Left hindlimb (tissue), 1 donor: ENCODE data around the gene TRAPPC13.
"Not testable (repeated sequence)": the region's sequence is repeated elsewhere in the genome, so short reads cannot be mapped to it uniquely, and the experiment has no call there.

Source experiments
- DNase-seq: peaks from one replicate; pipeline ENCODE4 v3.0.0-alpha.2; 2018

TRAPPC13 gene, protein sequence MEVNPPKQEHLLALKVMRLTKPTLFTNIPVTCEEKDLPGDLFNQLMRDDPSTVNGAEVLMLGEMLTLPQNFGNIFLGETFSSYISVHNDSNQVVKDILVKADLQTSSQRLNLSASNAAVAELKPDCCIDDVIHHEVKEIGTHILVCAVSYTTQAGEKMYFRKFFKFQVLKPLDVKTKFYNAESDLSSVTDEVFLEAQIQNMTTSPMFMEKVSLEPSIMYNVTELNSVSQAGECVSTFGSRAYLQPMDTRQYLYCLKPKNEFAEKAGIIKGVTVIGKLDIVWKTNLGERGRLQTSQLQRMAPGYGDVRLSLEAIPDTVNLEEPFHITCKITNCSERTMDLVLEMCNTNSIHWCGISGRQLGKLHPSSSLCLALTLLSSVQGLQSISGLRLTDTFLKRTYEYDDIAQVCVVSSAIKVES

DNA sequence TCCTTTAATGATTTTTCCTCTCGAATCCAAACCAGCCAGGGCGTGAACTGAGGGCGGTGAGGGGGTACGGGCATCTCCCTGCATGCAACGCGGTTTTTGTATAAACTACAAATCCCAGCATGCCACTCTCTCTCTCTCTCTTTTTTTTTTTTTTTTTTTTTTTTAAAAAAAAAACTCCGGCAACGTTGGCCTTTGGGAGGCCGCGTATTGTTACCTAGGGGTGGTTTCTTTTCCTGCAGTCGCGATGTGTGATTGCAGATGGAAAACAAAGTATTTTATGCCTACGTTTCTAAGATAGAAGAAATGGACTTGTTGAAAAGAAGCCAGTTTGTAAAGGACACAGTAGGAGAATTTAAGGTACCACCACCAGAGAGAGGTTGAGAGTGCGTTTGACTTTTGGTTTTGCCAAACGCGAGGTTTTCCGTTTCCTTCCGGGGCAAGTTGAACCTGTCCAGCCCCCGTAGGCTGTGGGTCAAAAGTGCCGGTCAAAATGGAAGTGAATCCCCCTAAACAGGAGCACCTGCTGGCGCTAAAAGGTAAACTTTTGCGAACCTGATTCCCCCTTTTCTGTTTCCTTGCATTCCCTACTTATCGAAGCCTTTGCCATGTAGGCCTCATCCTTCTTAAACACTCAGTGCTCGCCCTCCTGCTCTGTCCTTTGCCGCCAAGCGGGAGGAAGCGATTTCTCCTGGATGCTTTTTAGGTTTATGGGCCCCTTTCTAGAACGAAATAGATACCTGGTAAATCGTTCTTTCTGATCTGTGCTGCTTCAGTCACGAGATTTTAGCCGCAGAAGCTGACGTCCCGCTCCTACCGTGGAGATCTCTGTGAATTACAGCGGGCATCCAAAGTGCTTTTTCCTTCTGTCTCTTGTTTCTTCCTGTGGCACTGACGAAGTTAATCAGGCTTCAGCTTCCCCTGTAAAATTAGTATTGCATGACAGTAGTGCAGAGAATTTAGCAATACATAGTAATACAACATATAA, at the start of gene TRAPPC13, which contains the start of gene SHLD3:
TSS of gene TRAPPC13 (plus strand) at position 457 of the 985 bp plus-strand sequence. CDS start at position 491, 34 bp downstream.
TSS of gene SHLD3 (plus strand) at position 457 of the 985 bp plus-strand sequence. CDS start 4,561 bp downstream, outside the sequence.
- DNase-seq: peak; percentile 90

DNA sequence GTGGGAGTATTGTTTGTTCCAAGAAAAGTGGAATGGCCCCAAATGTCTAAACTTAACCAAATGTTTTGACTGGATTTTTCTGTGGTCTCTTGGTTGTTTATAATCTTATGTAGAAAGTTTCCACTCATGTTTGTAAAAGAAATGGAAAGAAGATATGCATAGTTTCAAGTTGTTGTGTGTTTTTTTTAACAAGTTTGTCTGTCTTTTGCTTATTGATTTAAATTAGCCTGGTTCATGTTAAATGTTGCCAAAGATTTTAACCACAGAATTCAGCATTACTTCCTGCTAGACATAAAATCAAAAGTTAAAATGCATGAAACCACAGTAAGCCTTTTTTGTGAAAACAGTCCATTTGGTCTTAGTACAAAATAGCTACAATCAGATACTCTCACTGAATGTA, 47.7 kb upstream of the TRAPPC13 start:
- DNase-seq: no peak

DNA sequence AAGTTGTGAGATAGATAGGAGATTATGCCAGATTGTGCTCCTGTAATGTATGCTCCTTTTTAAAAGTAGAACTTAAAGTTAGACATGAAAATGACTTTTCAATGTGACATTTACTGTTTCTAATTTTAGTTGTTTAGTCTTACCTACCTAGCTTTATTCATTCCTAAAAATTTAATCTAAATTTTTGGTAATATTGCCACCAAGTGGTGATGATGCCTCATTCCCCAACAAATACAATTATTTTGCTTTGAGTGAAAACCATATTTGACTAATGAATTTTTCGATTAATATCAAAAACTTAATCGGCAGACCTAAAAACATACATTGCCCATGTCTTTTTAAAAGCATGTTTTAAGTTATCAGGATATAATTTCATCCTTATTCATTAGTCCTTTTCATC, 36.1 kb upstream of the TRAPPC13 start:
- no peak for DNase-seq

DNA sequence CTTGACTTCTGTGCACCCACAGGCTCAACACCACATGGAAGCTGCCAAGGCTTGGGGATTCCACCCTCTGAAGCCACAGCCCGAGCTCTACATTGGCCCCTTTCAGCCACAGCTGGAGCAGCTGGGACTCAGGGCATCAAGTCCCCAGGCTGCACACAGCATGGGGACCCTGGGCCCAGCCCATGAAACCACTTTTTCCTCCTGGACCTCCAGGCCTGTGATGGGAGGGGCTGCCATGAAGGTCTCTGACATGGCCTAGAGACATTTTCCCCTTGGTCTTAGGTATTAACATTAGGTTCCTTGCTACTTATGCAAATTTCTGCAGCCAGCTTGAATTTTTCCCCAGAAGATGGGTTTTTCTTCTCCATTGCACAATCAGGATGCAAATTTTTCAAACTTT, 23.1 kb upstream of the TRAPPC13 start:
- DNase-seq: not testable (repeated sequence)

DNA sequence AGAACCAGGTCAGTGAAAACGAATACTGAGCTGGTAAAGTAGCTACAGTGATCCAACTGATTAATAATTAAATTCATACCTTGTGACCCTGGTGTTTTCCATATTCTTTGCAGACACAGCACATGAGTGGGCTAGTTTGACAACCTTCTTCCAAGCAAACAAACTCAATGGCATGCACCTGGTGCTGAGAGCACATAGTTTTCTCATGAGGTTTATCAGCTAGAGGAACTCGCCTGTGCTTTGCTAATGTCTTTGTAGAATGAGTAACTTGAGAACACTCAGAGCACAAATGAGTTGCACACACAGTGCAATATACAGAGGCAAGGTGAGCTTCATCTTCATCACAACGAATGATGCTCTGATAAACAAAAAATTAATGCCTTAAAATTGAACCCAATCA, 13.3 kb upstream of the TRAPPC13 start:
- no peak for DNase-seq

DNA sequence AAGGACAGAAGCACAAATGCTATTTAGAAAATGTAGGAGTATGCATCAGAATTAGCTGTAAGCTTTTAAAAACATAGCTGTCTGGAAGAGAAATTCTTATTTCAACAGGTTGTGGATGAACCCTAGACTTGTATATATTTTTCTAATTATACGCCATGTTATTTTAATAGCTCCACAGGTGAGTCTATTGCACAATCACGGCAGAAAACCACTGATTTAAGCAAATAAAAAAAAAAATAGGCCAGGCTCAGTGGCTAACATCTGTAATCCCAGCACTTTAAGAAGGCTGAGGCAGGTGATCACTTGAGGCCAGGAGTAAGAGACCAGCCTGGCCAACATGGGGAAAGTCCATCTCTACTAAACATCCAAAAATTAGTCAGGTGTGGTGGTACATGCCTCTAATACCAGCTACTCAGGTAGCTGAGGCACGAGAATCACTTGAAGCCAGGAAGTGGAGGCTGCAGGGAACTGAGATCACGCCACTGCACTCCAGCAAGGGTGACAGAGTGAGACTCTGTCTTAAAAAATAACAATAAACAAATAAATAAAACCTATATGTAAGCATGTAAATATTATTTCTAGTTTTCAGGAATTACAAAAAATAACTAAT, 12.4 kb upstream of the TRAPPC13 start:
- no peak for DNase-seq

DNA sequence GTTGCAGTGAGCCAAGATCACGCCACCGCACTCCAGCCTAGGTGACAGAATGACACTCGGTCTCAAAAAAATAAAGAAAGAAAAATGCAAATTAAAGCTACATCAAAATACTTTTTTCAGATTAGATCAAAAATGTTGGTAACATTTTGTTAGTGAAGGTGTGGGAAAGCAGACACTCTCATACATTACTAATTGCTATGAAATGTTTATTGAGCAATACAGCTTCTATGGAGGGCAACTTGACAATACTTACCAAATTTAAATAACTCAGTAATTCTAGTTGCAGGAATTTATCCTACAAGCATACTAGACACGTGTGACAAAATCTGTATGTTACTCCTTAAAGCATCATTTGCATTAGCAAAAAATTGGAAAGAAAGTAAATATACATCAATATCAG, 4.8 kb upstream of the TRAPPC13 start:
- no peak for DNase-seq

DNA sequence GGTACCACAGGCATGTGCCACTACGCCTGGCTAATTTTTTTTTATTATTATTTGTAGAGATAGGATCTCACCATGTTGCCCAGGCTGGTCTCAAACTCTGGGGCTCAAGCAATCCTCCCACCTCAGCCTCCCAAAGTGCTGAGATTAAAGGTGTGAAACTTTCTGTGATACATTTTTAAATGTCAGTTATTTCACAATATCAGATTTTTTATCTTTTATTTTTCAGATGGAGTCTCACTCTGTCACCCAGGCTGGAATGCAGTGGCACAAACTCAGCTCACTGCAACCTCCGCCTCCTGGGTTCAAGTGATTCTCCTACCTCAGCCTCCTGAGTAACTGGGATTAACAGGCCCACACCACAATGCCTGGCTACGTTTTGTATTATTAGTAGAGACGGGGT, 2.9 kb upstream of the TRAPPC13 start:
- not testable (repeated sequence) for DNase-seq

DNA sequence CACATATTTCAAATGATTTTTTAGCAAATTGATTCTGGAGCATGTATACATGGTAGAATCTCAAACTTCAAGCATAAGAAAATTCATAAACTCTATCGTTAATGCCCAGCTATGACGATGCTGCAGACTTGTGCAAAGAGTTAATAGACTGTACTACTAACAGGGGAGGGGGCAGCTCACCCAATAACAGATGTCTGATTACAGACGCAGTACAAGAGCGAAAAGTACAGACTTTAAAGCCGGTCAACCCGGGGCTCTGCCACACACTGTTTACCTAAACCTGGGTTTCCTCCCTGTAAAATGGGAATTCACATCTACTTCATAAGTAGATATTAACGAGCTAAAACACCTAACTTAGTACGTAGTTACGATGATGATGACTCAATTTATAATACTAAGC, 1.3 kb upstream of the TRAPPC13 start:
- DNase-seq: no peak

DNA sequence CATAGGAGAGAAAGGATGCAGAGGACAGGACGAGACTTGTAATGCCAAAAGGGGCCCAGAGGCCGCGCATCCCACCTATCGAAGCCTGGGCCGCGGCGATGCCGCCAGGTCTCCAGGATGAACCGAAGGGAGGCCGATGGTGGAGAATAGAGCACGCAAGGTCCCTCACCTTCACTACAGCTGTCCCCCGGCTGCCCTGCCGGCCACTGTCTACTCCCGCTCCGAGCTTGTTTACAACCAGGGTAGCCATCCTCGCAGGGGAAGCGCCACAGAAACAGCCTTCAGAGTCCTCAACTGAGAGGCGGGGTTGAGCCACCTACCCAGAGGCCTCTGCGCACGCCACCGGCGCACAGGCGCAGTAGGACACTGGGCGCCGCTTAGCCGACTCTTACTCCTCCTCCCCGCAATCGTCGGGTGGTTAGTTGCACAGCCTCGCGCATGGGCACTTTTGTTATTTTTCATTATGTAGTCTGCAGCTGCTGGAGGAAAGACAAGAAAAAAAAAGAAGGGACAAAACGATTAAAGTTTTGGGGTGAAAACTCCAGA, 729 bp upstream of the TRAPPC13 start, which contains the start of gene TRIM23:
TSS of gene TRIM23 (minus strand) at position 309 of the 546 bp plus-strand sequence. CDS start at position 250, 59 bp downstream.
- peak; percentile 93 for DNase-seq

DNA sequence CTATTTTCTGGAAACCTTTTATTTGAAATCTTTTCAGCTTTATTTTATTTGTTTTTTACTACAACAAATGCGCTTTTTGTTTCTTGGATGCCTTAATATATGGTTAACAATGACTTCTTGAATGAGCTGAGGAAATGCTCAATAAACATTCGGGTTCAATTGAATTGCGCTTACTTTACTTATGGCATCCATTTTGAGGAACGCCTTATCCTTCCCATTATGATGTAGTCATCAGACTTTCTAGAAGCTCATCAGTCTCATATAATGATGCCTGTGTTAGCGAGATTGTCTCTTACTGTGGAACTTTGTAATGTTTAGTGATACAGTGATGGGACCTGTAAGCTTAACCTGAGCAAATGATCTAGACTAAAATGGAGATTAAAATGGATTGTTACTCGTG, 916 bp downstream of the TRAPPC13 start:
- no peak for DNase-seq

DNA sequence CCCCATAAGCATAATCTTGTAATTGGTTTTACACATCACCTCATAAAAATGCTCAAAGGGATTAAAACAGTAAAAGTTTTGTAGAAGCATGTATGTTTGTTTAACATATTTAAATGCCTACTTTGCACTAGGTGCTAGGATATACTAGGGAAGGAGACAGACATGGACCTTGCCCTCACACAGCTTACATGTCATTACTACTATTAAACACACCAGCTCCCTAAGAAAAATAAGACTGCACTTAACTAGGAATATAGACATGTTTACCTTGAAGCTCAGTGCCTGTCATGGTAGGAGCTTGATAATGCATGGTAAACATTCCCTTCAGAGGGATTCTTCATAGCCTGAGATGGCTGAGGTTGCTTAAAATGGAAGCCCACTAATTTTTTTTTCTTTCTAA, 6.2 kb downstream of the TRAPPC13 start:
- DNase-seq: no peak

DNA sequence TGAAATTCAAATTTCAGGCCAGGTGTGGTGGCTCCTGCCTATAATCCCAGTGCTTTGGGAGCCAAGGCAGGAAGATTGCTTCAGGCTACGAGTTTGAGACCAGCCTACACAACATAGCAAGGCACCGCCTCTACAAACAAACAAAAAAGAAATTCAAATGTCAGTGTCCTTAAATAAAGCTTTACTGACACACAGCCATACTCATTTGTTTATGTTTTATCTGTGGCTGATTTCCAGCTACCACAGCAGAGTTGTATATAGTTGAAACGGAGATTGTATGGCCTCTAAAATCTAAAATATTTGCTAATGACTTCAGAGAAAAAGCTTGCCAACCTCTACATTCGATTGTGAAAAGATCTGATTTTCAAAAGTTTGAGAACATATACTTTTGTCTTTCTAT, 15.4 kb downstream of the TRAPPC13 start:
- no peak for DNase-seq

DNA sequence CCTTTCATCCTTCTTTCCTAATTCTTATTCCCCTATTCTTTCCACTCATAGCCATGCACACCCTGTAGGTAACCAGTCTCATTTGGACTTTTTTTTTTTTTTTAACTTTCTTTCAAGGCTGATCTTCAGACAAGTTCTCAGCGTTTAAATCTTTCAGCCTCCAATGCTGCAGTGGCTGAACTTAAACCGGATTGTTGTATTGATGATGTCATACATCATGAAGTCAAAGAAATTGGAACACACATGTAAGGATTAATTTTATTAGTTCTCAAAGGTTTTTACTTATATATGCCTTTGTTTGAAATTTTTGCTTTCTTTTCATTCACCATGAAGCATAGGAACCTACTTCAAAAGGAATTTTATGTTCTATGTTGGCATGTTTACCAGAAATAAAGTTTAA, 22.1 kb downstream of the TRAPPC13 start:
- DNase-seq: no peak

DNA sequence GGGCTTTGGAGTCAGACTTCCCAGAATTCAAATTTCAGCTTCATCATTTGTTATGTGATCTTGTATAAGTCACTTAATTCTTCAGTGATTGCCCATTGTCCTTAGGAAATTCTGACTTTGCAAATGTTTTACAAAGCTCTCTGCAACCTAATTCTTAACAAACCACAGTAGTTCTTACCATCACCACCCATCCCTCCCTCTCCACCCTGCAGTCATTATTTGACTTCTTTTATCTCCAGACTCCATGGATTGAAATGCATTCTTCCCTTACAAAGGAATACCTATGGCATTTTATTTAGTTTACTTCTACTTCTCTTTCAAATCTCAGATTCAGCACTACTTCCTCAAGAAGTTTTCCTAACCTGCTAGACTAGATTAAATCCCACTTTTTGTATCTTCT, 23.1 kb downstream of the TRAPPC13 start:
- DNase-seq: no peak

DNA sequence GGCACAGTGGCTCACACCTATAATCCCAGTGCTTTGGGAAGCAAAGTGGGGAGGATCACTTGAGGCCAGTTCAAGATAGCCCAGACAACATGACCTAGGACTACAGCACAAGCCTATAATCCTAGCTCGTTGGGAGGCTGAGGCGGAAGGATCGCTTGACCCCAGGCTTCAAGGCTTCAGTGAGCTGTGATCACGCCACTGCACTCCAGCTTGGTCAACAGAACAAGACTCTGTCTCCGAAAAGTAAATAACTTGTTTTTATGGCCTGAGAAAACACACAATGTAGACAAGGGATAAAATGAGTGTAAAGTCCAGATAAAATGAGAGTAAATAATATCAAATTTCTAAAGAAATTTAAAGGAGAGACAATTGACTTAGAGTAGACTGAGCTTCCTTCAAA, 26.3 kb downstream of the TRAPPC13 start:
- DNase-seq: no peak

DNA sequence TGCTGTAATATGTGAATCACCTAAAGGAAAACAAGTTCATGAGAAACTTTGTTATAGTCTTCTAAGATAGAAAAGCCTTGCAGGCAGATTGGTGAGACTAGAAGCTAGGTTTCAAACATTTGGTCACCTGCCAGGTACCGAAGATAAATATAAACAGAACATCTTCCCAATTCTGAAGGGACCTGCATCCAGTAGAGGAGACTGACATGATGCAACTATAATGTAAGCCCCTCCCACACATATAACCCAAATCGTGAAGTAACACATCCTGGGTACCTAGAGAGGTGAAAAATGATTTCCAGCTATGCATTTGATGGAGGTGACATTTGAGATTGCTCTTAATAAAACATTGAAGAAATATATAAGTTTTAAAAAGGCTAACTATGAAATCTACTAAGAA, 29.9 kb downstream of the TRAPPC13 start:
- DNase-seq: no peak

DNA sequence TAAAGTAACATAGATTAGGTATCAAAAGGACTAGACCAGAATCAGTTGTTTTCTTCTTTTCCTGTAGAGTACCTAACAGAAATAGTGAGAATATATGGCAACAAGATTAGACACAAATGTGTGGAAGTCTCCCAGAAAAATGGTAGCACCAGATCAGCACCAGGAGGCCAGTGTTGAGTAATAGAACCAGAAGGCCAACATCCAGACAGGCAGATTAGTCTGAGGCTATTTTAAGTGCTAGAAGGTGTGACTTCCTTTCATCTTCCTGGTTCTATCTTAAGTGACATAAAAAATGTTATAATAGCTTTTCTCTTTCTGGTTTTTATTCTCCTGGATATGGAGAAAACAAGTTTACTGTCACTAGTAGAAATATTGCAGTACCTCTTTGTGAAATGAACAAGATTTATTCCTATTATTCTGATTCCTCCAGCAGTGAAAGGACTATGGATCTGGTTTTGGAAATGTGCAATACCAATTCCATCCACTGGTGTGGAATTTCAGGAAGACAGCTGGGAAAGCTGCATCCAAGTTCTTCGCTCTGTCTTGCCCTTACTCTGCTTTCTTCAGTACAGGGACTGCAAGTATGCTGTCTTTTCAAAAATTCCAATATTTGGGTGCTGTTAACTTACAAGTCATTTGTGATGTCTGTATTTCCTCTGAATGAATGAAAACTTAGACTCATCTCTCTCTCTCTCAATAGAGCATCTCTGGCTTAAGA, 39.1 kb downstream of the TRAPPC13 start:
- DNase-seq: no peak

DNA sequence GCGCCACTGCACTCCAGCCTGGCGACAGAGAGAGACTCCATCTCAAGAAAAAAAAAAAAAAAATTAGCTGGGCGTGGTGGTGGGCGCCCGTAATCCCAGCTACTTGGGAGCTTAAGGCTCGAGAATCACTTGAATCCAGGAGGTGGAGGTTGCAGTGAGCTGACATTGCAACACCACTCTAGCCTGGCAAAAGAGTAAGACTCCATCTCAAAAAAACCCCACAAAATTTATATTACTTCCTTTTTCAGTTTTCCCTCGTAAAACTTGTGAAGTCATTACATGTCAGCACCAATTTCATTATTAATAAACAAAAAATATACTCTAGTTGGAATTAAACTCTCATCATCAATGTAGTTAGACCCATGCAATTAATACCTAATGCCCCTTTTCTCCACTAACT, 43.9 kb downstream of the TRAPPC13 start:
- DNase-seq: no peak

DNA sequence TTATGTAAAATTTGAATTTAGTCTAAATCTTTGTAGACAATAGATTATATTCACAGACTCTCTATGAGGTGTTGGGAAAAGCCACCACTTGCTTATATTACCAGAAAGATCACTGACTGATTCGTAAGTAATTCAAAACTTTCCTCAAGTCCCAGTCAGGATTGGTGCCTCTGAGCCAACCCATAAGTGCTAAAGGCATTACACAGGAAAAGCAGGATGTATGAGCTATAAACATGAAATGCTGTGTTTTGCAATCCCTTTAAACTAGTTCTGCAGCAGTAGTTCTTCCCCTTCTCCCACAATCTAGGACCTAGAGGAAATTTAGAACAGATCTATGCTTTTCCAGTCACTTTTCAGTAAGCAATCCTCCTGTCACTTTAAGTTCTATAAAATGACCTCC, 48.0 kb downstream of the TRAPPC13 start:
- DNase-seq: no peak

DNA sequence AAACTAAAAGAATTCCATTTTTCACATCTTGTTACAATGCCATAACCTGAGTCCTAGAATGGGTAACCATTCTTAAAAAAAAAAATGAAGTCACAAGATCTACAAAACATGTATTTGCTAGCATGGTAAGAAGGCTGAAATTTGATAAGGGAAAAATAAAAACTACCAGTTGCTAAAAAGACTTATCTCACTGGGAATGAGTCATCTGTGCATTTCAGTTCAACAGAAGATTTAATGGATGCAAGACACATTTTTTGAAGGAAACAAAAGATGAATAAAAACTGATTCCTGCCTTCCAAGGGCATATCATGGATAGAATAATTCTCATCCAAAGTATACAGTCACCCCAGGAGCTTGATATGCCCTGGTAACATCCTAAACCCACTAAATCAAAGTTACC, 49.9 kb downstream of the TRAPPC13 start:
- no peak for DNase-seq

DNA sequence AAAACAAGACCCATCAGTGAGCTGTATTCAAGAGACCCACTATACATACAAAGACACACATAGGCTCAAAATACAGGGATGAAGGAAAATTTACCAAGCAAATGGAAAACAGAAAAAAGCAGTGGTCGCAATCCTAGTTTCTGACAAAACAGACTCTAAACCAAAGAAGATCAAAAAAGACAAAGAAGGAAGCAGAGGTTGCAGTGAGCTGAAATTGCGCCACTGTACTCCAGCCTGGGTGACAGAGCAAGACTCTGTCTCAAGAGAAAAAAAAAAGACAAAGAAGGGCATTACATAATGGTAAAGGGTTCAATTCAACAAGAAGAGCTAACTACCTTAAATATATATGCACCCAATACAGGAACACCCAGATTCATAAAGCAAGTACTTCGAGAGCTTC, 51.2 kb downstream of the TRAPPC13 start:
- not testable (repeated sequence) for DNase-seq
